DOHH2 (cell line): ENCODE data around the gene TPD52L2.

ENCODE experiments used
- H3F3A ChIP-seq: fragments of 200-600 bp; sonication (generic), shearing (Covaris generic); 2 replicates; pipeline ENCODE4 v1.6.0; 2016; ENCODE audit warnings: antibody characterized with exemption, mild to moderate bottlenecking; ENCODE audit not compliant: control insufficient read depth, insufficient read depth
- H3K27ac ChIP-seq: fragments of 200-600 bp; sonication (generic); 2 replicates; pipeline ENCODE4 v1.5.1; 2014; ENCODE audit warnings: low read depth, mild to moderate bottlenecking, low read length, moderate library complexity
- H3K27me3 ChIP-seq: fragments of 200-600 bp; sonication (generic); 2 replicates; pipeline ENCODE4 v1.6.1; 2014; ENCODE audit warnings: mild to moderate bottlenecking, low read length, mixed read lengths; ENCODE audit not compliant: control insufficient read depth
- H3K36me3 ChIP-seq: fragments of 200-600 bp; sonication (generic); 2 replicates; pipeline ENCODE4 v1.6.1; 2014; ENCODE audit warnings: mild to moderate bottlenecking, low read length, moderate library complexity, mixed read lengths; ENCODE audit not compliant: control insufficient read depth
- H3K4me1 ChIP-seq: fragments of 200-600 bp; sonication (generic); 2 replicates; pipeline ENCODE4 v1.6.1; 2014; ENCODE audit warnings: mild to moderate bottlenecking, low read length, mixed read lengths; ENCODE audit not compliant: control insufficient read depth
- H3K4me2 ChIP-seq: fragments of 200-600 bp; sonication (generic); 2 replicates; pipeline ENCODE4 v1.6.0; 2014; ENCODE audit warnings: mild to moderate bottlenecking, low read length, moderate library complexity
- H3K4me3 ChIP-seq: fragments of 200-600 bp; sonication (generic); 2 replicates; pipeline ENCODE4 v1.5.1; 2014; ENCODE audit warnings: mild to moderate bottlenecking, low read length, mixed read lengths
- H3K79me2 ChIP-seq: fragments of 200-600 bp; sonication (generic); 2 replicates; pipeline ENCODE4 v1.6.1; 2014; ENCODE audit warnings: mild to moderate bottlenecking, low read length, mixed read lengths; ENCODE audit not compliant: control insufficient read depth
- H3K9me2 ChIP-seq: fragments of 200-600 bp; sonication (generic); replicated peaks from 2 replicates; pipeline ENCODE4 v1.6.1; 2014; ENCODE audit warnings: mild to moderate bottlenecking, low read length, mixed read lengths; ENCODE audit not compliant: control insufficient read depth
- H3K9me3 ChIP-seq: fragments of 200-600 bp; sonication (generic); 2 replicates; pipeline ENCODE4 v1.6.1; 2014; ENCODE audit warnings: antibody characterized with exemption, low read length, mixed read lengths; ENCODE audit not compliant: control insufficient read depth, insufficient read depth
- H4K20me1 ChIP-seq: fragments of 200-600 bp; sonication (generic); 2 replicates; pipeline ENCODE4 v1.6.0; 2014; ENCODE audit warnings: low read depth, mild to moderate bottlenecking, antibody characterized with exemption, low read length, moderate library complexity; ENCODE audit not compliant: control insufficient read depth, insufficient read depth
- CTCF ChIP-seq: fragments of 200-600 bp; sonication (generic); IDR thresholded peaks from one replicate; pipeline ENCODE4 v1.5.1; 2014; ENCODE audit warnings: antibody characterized with exemption, mild to moderate bottlenecking, low read depth, low read length; ENCODE audit not compliant: poor library complexity, severe bottlenecking
- EZH2phosphoT487 ChIP-seq: fragments of 200-600 bp; sonication (generic); IDR thresholded peaks from 2 replicates; pipeline ENCODE4 v1.6.1; 2017; ENCODE audit warnings: borderline replicate concordance, mild to moderate bottlenecking, antibody characterized with exemption, low read length, moderate library complexity, mixed read lengths

Gene TPD52L2

GRCh38 chr20:63828545-63828944 lies 36.5 kb upstream of the TPD52L2 start:
- peaks cover 5% of the 10 kb centered on the region; the same call in 1 of the 2 replicates for H3F3A ChIP-seq
- H3K9me2 ChIP-seq: no peaks in the 10 kb centered on the region
- no peak for TF ChIP-seq CTCF
- 0 out of 2 replicates have a peak, but pooled peaks cover 7% of the 10 kb centered on the region for H4K20me1 ChIP-seq
- H3K4me1 ChIP-seq: no peaks in the 10 kb centered on the region
- no peaks in the 10 kb centered on the region for H3K9me3 ChIP-seq
- peaks cover 41% of the 10 kb centered on the region for H3K27me3 ChIP-seq
- H3K79me2 ChIP-seq: no peaks in the 10 kb centered on the region
- no peak overlapping the region for H3K4me2 ChIP-seq
- H3K4me3 ChIP-seq: no peak overlapping the region
- no peak overlapping the region for H3K27ac ChIP-seq
- no peaks in the 10 kb centered on the region for H3K36me3 ChIP-seq

- Histone ChIP-seq H3K4me3 (no peak overlapping the region), H3K4me2 (no peak overlapping the region)
- TF ChIP-seq CTCF: no peak
- TF ChIP-seq EZH2phosphoT487: no peak
Observed at GRCh38 chr20:63828951-63829350, 36.1 kb upstream of the TPD52L2 start.

GRCh38 chr20:63829603-63829944 lies 35.5 kb upstream of the TPD52L2 start:
- Histone ChIP-seq H3K4me2 (no peak overlapping the region), H3K27ac (no peak overlapping the region), H3F3A (peaks cover 5% of the 10 kb centered on the region; the same call in 1 of the 2 replicates), H4K20me1 (0 out of 2 replicates have a peak, but pooled peaks cover 7% of the 10 kb centered on the region), H3K9me3 (no peaks in the 10 kb centered on the region), H3K36me3 (no peaks in the 10 kb centered on the region), H3K4me1 (no peaks in the 10 kb centered on the region), H3K9me2 (no peaks in the 10 kb centered on the region), H3K27me3 (peaks cover 33% of the 10 kb centered on the region), H3K4me3 (no peak overlapping the region), H3K79me2 (no peaks in the 10 kb centered on the region)
- no peak; the same call in 1 of the 2 replicates for TF ChIP-seq EZH2phosphoT487
- no peak for TF ChIP-seq CTCF

More at GRCh38 chr20:63828951-63829350, 36.1 kb upstream of the TPD52L2 start:
- Histone ChIP-seq H3K27ac (no peak overlapping the region), H3F3A (peaks cover 5% of the 10 kb centered on the region; the same call in 1 of the 2 replicates), H3K36me3 (no peaks in the 10 kb centered on the region), H3K9me2 (no peaks in the 10 kb centered on the region), H3K79me2 (no peaks in the 10 kb centered on the region), H3K4me1 (no peaks in the 10 kb centered on the region), H4K20me1 (0 out of 2 replicates have a peak, but pooled peaks cover 7% of the 10 kb centered on the region), H3K27me3 (peaks cover 37% of the 10 kb centered on the region), H3K9me3 (no peaks in the 10 kb centered on the region)
